Ovary (tissue), 3 donors: Measurements from ENCODE around the gene BACE2.

ENCODE experiments used
- EP300 ChIP-seq: sonication (generic); formaldehyde crosslinking; IDR thresholded peaks from one replicate; pipeline ENCODE4 v1.6.1; 2017; ENCODE audit warnings: antibody characterized with exemption
- POLR2A ChIP-seq: fragments of 450-650 bp; IDR thresholded peaks from one replicate; pipeline ENCODE4 v1.6.1; 2017; ENCODE audit warnings: antibody characterized with exemption, mild to moderate bottlenecking, moderate library complexity
- TF ChIP-seq, protein P1 (sequence below), 3 donors: fragments of 450-650 bp in 2 of 3; fragments of 200-600 bp in 1 of 3; IDR thresholded peaks; one replicate each; pipeline versions ENCODE4 v1.5.1 to v1.8.0; 2016 to 2022; ENCODE audit warnings: antibody characterized with exemption in 3 of 3, mild to moderate bottlenecking in 1 of 3
- donor health status: DM: no; HTN: no; CAD: no.

DNA sequence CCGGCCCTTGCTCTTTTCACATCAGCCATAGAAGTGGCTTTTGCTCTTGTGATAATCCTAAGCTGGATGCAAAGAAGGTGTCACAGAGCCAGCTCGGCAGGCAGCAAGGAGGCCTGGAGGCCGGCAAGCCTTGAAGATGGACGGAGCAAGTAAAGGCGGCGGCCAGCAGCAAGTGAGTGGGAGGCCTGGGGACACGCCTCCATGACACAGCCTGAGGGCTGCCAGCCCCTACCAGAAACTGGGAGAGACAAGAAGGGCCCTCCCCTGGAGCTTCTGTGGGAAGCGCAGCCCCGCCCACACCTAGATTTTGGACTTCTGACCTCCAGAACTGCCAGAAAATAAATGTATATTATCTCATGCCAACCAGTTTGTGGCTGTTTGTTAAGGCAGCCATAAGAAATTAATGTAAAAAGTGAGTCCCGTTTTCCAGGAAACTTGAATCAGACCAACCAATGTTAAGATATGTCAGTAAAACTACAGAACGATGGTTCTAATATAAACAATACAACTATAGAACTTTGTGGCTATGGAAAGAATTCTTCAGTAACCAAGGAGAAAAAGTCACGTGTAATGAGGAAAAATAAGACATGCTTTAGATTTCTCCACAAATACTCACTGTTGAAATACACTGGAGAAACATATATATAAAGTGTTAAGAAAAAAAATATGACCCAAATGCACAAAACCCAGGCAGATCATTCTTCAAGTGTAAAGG lies 49.9 kb downstream of the BACE2 start:
- TF ChIP-seq POLR2A (no peak), EP300 (no peak)
- TF ChIP-seq, protein P1, sequence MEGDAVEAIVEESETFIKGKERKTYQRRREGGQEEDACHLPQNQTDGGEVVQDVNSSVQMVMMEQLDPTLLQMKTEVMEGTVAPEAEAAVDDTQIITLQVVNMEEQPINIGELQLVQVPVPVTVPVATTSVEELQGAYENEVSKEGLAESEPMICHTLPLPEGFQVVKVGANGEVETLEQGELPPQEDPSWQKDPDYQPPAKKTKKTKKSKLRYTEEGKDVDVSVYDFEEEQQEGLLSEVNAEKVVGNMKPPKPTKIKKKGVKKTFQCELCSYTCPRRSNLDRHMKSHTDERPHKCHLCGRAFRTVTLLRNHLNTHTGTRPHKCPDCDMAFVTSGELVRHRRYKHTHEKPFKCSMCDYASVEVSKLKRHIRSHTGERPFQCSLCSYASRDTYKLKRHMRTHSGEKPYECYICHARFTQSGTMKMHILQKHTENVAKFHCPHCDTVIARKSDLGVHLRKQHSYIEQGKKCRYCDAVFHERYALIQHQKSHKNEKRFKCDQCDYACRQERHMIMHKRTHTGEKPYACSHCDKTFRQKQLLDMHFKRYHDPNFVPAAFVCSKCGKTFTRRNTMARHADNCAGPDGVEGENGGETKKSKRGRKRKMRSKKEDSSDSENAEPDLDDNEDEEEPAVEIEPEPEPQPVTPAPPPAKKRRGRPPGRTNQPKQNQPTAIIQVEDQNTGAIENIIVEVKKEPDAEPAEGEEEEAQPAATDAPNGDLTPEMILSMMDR (IDR thresholded peaks at IDR 0.05) = no peak
